ENCODE data around the gene USH2A. TPM values are rescaled to one million over a fixed set of nuclear protein-coding genes. Genes with fewer than 3 reads are reported as not detected.

The USH2A gene
- total RNA-seq, 4 donors from 2014 or later, result under 0.01 to 1.0 (median under 0.01) TPM; not detected in 1

DNA sequence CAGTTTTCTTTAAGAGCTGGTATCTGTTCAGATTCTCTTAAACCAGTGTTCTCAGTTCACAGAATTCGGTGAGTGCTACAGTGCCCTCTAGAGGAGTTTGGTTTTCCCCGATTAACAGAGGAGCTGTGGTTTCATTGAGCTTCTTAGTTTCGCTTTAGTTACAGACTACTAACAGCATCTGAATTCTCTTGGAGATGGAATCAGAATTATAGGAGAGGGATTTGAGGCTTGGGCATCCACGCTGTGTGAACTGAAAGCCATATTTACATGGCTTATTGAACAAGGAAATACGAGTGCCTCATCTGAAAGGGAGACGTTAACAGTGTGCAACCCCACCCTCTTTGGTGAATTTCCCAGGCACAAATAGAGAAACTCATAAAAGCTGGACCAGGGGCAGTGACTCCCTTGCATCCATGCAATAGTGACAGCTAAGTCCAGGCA, 202.0 kb downstream of the USH2A start:
- peak in 1 of 2 donors; percentile 75 for DNase-seq (ENCODE audit: low spot score in 2 of 2)
- no peaks in the 10 kb centered on the region for H3K9me3 ChIP-seq
- WGBS, 2 donors, result 2 to 4% methylated on average over 6 of the region's 6 CpGs

DNA sequence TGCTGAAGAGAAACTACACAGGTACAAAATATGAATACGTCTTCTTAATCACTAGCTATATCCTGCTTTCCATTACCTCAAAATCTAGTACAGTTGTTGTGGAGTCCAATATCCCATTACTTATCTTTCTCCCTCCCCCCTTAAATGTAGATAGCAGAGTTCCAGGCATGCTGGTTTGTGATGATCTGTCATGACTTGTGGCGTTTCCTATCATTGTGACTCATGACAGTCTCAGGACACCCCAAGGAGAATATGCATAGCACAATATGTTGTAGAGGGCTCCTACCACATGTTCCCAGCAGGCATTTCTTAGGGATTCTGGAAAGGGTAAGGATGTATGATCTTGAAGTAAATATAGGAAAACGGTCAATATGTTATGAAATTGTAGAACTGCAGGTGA, 206.9 kb downstream of the USH2A start:
- 88 to 90% methylated on average over 3 of the region's 3 CpGs for WGBS, 2 donors

More for the DNA sequence above, 202.0 kb downstream of the USH2A start:
- peaks cover 0 to 4% (median 0%) of the 10 kb centered on the region in 4 donors for H3K4me1 ChIP-seq
- H3K4me3 ChIP-seq, result peak overlapping the region; percentile 19 to 43 (median 29)
- H3K27ac ChIP-seq, result peak overlapping the region in 2 of 4 donors; percentile 46 to 78
- no peaks in the 10 kb centered on the region for H3K27me3 ChIP-seq
- no peaks in the 10 kb centered on the region for H3K36me3 ChIP-seq
- no peak for TF ChIP-seq EP300 (IDR thresholded peaks at IDR 0.05)
- TF ChIP-seq, protein P1, sequence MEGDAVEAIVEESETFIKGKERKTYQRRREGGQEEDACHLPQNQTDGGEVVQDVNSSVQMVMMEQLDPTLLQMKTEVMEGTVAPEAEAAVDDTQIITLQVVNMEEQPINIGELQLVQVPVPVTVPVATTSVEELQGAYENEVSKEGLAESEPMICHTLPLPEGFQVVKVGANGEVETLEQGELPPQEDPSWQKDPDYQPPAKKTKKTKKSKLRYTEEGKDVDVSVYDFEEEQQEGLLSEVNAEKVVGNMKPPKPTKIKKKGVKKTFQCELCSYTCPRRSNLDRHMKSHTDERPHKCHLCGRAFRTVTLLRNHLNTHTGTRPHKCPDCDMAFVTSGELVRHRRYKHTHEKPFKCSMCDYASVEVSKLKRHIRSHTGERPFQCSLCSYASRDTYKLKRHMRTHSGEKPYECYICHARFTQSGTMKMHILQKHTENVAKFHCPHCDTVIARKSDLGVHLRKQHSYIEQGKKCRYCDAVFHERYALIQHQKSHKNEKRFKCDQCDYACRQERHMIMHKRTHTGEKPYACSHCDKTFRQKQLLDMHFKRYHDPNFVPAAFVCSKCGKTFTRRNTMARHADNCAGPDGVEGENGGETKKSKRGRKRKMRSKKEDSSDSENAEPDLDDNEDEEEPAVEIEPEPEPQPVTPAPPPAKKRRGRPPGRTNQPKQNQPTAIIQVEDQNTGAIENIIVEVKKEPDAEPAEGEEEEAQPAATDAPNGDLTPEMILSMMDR (IDR thresholded peaks at IDR 0.05), result peak; percentile 39 to 67 (median 58)
- TF ChIP-seq POLR2A (IDR thresholded peaks at IDR 0.05), result no peak

DNA sequence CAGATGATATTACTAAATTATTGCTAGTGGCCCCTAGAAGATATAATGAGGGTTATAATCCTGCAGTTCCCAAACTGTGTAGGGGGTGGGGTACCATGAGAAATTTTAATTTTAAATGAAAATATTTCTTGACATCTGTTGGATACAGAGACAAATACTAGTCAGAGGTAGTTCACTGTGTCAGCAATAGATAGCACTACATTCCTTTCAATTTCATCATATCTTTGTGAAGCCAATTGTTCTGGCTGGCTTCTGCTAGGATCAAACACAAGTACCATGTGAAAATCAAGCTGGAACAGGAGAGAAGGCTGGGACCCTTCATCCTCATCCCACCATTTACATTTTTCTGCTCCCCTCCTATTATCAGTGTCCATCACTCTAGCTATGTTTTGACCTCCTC, 208.1 kb downstream of the USH2A start:
- TF ChIP-seq POLR2A (IDR thresholded peaks at IDR 0.05), result no peak
- TF ChIP-seq EP300 (IDR thresholded peaks at IDR 0.05), result no peak
- TF ChIP-seq, protein P1 (IDR thresholded peaks at IDR 0.05), result no peak
- Histone ChIP-seq H3K27me3 (no peaks in the 10 kb centered on the region), H3K27ac (no peak overlapping the region)

More for the DNA sequence above, 206.9 kb downstream of the USH2A start:
- H3K27me3 ChIP-seq, result no peaks in the 10 kb centered on the region
- no peak overlapping the region for H3K27ac ChIP-seq
- H3K4me3 ChIP-seq, result no peak overlapping the region
- no peak for DNase-seq (ENCODE audit: low spot score in 2 of 2)
- no peaks in the 10 kb centered on the region for H3K36me3 ChIP-seq
- no peaks in the 10 kb centered on the region for H3K9me3 ChIP-seq
- TF ChIP-seq, protein P1 (IDR thresholded peaks at IDR 0.05), result no peak
- no peak for TF ChIP-seq EP300 (IDR thresholded peaks at IDR 0.05)
- no peak for TF ChIP-seq POLR2A (IDR thresholded peaks at IDR 0.05)
- H3K4me1 ChIP-seq, result no peaks in the 10 kb centered on the region

DNA sequence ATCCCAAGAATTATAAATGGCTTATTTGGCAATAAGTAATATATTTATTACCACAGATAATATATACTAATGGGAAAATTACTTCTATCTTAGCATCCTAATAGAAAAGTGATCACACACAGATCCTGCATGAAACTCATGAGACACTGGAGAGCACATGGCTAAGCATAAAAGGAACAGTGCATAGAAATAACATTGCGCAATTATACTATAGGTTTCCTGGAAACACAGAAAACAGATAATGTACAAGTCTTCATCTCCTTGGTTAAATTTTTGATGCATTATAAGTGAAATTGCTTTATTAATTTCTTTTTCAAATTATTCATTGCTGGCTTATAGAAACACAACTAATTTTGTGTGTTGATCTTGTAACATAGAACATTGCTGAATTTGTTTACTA, 210.4 kb downstream of the USH2A start:
- H3K4me1 ChIP-seq, result no peaks in the 10 kb centered on the region
- H3K27ac ChIP-seq, result no peak overlapping the region
- no peak for DNase-seq (ENCODE audit: low spot score in 2 of 2)
- TF ChIP-seq POLR2A (IDR thresholded peaks at IDR 0.05) (no peak), EP300 (IDR thresholded peaks at IDR 0.05) (no peak)
- TF ChIP-seq, protein P1 (IDR thresholded peaks at IDR 0.05), result no peak
- H3K27me3 ChIP-seq, result no peaks in the 10 kb centered on the region
- no peak overlapping the region for H3K4me3 ChIP-seq
- H3K9me3 ChIP-seq, result no peaks in the 10 kb centered on the region
- H3K36me3 ChIP-seq, result no peaks in the 10 kb centered on the region
- WGBS, 2 donors, result 96% methylated on average over 1 of the region's 1 CpG

More for the DNA sequence above, 208.1 kb downstream of the USH2A start:
- Histone ChIP-seq H3K4me3 (no peak overlapping the region), H3K9me3 (no peaks in the 10 kb centered on the region), H3K36me3 (no peaks in the 10 kb centered on the region), H3K4me1 (no peaks in the 10 kb centered on the region)
- no peak for DNase-seq (ENCODE audit: low spot score in 2 of 2)

DNA sequence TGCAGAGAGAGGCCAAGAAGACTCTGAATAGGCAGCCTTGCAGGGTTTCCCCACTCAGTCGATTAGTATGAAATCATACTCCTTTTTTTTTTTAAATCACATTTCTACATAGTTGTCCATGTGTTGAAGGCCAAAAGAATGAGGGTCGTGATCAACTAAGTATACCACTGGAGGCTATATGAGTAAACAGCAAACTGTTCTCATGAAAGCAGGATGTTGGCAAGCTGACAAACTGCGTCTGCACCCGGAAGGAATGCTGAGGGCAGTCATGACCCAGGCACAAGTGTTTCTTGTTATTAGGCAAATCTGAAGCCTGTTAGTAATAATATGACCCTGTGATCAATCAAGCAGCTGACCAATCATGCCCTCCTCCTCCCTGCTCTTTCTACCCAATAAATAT, 213.2 kb downstream of the USH2A start:
- Histone ChIP-seq H3K27me3 (no peaks in the 10 kb centered on the region), H3K36me3 (no peaks in the 10 kb centered on the region), H3K9me3 (no peaks in the 10 kb centered on the region), H3K4me3 (no peak overlapping the region), H3K4me1 (no peaks in the 10 kb centered on the region), H3K27ac (no peak overlapping the region)
- DNase-seq (ENCODE audit: low spot score in 2 of 2), result no peak
- TF ChIP-seq, protein P1 (IDR thresholded peaks at IDR 0.05), result no peak
- TF ChIP-seq EP300 (IDR thresholded peaks at IDR 0.05) (no peak), POLR2A (IDR thresholded peaks at IDR 0.05) (no peak)
- 23 to 25% methylated on average over 4 of the region's 4 CpGs for WGBS, 2 donors

All from tibial nerve (tissue), 4 donors.